Heart left ventricle (tissue), 13 donors: Measurements from ENCODE around the gene OR2V1.
"Not testable (repeated sequence)": the region's sequence is repeated elsewhere in the genome, so short reads cannot be mapped to it uniquely, and the experiment has no call there.

Experiments used
- POLR2A ChIP-seq, 2 donors: fragments of 450-650 bp; IDR thresholded peaks; one replicate each; pipeline ENCODE4 v1.6.1; 2017; ENCODE audit warnings: antibody characterized with exemption in 2 of 2, mild to moderate bottlenecking in 2 of 2, moderate library complexity in 2 of 2
- TF ChIP-seq, protein P1 (sequence below), 12 donors: fragments of 200-600 bp; sonication (generic) in 4 of 12; IDR thresholded peaks; one replicate each; pipeline versions ENCODE4 v1.5.0 to v1.8.0; 2018 to 2022; ENCODE audit warnings: antibody characterized with exemption in 12 of 12, mild to moderate bottlenecking in 5 of 12
- donor health status: ischemic (EF 13 %, LVEDD 7.1; RV severe dilation, severe dysfunction).
- donor health status: DM: no; HTN: yes; CAD: no.
- donor health status: DM: no; HTN: no; CAD: no.
- donor health status: ischemic (EF 25% LVEDD 6.9; RV normal size, moderate dysfunction).
- donor health status: ischemic (EF 25% LVEDD 5.7; RV mildly dilated, moderate dysfunction).
- donor health status: ischemic (EF 35%, LVEDD 5.7; RV mildly dilated, moderate dysfunction).
- donor health status: nonischemic (EF 11% LVEDD 7.7; RV severe dilation, severe dysfunction).
- donor health status: DM: yes; HTN: yes; CAD: no.
- donor health status: PGD.
- donor health status: ischemic (EF 29% LVEDD 5.4; RV normal size, mild dysfunction).
- donor health status: nonischemic (EF 23%, LVEDD 6.1; RV moderate dilation, normal function).

DNA sequence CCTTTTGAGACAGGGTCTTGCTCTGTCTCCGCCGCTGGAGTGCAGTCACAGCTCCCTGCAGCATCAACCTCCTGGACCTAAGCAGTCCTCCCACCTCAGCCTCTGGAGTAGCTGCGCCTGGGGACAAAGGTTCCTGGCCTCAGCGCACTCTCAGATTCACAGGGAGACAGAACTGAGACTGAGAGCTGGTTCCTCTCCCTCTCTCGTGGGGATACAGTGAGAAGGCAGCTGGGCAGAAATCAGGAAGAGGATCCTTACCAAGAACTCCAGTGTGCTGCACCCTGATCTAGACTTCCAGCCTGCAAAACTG lies 26.8 kb downstream of the OR2V1 start:
- TF ChIP-seq, protein P1, sequence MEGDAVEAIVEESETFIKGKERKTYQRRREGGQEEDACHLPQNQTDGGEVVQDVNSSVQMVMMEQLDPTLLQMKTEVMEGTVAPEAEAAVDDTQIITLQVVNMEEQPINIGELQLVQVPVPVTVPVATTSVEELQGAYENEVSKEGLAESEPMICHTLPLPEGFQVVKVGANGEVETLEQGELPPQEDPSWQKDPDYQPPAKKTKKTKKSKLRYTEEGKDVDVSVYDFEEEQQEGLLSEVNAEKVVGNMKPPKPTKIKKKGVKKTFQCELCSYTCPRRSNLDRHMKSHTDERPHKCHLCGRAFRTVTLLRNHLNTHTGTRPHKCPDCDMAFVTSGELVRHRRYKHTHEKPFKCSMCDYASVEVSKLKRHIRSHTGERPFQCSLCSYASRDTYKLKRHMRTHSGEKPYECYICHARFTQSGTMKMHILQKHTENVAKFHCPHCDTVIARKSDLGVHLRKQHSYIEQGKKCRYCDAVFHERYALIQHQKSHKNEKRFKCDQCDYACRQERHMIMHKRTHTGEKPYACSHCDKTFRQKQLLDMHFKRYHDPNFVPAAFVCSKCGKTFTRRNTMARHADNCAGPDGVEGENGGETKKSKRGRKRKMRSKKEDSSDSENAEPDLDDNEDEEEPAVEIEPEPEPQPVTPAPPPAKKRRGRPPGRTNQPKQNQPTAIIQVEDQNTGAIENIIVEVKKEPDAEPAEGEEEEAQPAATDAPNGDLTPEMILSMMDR (IDR thresholded peaks at IDR 0.05): not testable (repeated sequence)
- TF ChIP-seq POLR2A (IDR thresholded peaks at IDR 0.05): not testable (repeated sequence)
